ENCODE data around the gene PIEZO1. TPM values are rescaled to one million over a fixed set of nuclear protein-coding genes. Genes with fewer than 3 reads are reported as not detected.

The PIEZO1 gene
- total and polyA plus RNA-seq, 9 of the 15 experiments (the other 6 are each of a cell fraction or from before 2014, with no cell fraction given), result 3.6 to 432 (median 131) TPM

GRCh38 chr16:88743693-88744576 lies 41.1 kb downstream of the PIEZO1 start (continued):
- TF ChIP-seq ID3 (CRISPR knock-in tag; IDR thresholded peaks at IDR 0.05) (no peak), ID3 (tag; IDR thresholded peaks at IDR 0.05) (no peak), ELF4 (CRISPR knock-in tag; IDR thresholded peaks at IDR 0.05) (no peak), ZC3H11A (IDR thresholded peaks at IDR 0.05; ENCODE audit: low read depth, low read length) (no peak), EHMT2 (IDR thresholded peaks at IDR 0.05) (no peak), MAFK (IDR thresholded peaks at IDR 0.05; ENCODE audit: low read length) (no peak), ZNF444 (CRISPR knock-in tag; IDR thresholded peaks at IDR 0.05) (no peak), JUND (IDR thresholded peaks at IDR 0.05; ENCODE audit: borderline replicate concordance, low read depth, low read length) (0 out of 2 replicates have a peak, but pooled peaks have one; percentile 19), JUND (tag; IDR thresholded peaks at IDR 0.05; ENCODE audit: borderline replicate concordance, low read depth, low read length) (peak; percentile 19; the same call in 1 of the 3 replicates), ZNF561 (CRISPR knock-in tag; conservative IDR thresholded peaks at IDR 0.05) (no peak), RCOR1 (IDR thresholded peaks at IDR 0.05; ENCODE audit: borderline replicate concordance in 1 of 2, low read depth in 2 of 2, low read length in 2 of 2) (0 out of 4 replicates have a peak, but pooled peaks of 1 of the 2 experiments have one; percentile 38), ZNF79 (CRISPR knock-in tag; IDR thresholded peaks at IDR 0.05; ENCODE audit: low read depth) (no peak), USF1 (CRISPR knock-in tag; IDR thresholded peaks at IDR 0.05) (peak; percentile 26; the same call in 1 of the 2 replicates), SMC3 (conservative IDR thresholded peaks at IDR 0.05; ENCODE audit: insufficient read depth, low read depth, low read length) (peak; percentile 77), ZNF133 (CRISPR knock-in tag; IDR thresholded peaks at IDR 0.05) (no peak)
- TF ChIP-seq, protein P1, sequence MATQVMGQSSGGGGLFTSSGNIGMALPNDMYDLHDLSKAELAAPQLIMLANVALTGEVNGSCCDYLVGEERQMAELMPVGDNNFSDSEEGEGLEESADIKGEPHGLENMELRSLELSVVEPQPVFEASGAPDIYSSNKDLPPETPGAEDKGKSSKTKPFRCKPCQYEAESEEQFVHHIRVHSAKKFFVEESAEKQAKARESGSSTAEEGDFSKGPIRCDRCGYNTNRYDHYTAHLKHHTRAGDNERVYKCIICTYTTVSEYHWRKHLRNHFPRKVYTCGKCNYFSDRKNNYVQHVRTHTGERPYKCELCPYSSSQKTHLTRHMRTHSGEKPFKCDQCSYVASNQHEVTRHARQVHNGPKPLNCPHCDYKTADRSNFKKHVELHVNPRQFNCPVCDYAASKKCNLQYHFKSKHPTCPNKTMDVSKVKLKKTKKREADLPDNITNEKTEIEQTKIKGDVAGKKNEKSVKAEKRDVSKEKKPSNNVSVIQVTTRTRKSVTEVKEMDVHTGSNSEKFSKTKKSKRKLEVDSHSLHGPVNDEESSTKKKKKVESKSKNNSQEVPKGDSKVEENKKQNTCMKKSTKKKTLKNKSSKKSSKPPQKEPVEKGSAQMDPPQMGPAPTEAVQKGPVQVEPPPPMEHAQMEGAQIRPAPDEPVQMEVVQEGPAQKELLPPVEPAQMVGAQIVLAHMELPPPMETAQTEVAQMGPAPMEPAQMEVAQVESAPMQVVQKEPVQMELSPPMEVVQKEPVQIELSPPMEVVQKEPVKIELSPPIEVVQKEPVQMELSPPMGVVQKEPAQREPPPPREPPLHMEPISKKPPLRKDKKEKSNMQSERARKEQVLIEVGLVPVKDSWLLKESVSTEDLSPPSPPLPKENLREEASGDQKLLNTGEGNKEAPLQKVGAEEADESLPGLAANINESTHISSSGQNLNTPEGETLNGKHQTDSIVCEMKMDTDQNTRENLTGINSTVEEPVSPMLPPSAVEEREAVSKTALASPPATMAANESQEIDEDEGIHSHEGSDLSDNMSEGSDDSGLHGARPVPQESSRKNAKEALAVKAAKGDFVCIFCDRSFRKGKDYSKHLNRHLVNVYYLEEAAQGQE (IDR thresholded peaks at IDR 0.05; ENCODE audit: borderline replicate concordance), result peak; percentile 79
- TF ChIP-seq, protein P1 (CRISPR knock-in tag; IDR thresholded peaks at IDR 0.05; ENCODE audit: low read depth), result no peak; the same call in 1 of the 2 replicates
- TF ChIP-seq, protein P2, sequence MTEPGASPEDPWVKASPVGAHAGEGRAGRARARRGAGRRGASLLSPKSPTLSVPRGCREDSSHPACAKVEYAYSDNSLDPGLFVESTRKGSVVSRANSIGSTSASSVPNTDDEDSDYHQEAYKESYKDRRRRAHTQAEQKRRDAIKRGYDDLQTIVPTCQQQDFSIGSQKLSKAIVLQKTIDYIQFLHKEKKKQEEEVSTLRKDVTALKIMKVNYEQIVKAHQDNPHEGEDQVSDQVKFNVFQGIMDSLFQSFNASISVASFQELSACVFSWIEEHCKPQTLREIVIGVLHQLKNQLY (CRISPR knock-in tag; conservative IDR thresholded peaks at IDR 0.05), result no peak
